Tibial artery (tissue), 4 donors: ENCODE measurements around the gene CFLAR.

ENCODE experiments used
- DNase-seq, 2 donors: peaks; one replicate each; pipeline ENCODE4 v3.0.0-alpha.2; 2019
- H3K27ac ChIP-seq, 2 donors: fragments of 200-600 bp; sonication (generic) in 1 of 2; 1 replicate in 1 of 2; 2 replicates in 1 of 2; pipeline ENCODE4 v1.5.1; 2018 to 2019; ENCODE audit warnings: mild to moderate bottlenecking in 1 of 2
- H3K27me3 ChIP-seq, 2 donors: fragments of 200-600 bp; sonication (generic) in 1 of 2; one replicate each; pipeline versions ENCODE4 v1.5.1 to v1.6.0; 2016 to 2019
- H3K36me3 ChIP-seq, 3 donors: fragments of 200-600 bp; sonication (generic) in 2 of 3; one replicate each; pipeline ENCODE4 v1.5.1; 2016 to 2019; ENCODE audit warnings: mild to moderate bottlenecking in 2 of 3
- H3K4me1 ChIP-seq, 4 donors: fragments of 200-600 bp; sonication (generic) in 2 of 4; 1 replicate in 3 of 4; 2 replicates in 1 of 4; pipeline ENCODE4 v1.5.1; 2016 to 2019
- H3K4me3 ChIP-seq, 2 donors: fragments of 200-600 bp; sonication (generic) in 1 of 2; 1 replicate in 1 of 2; 2 replicates in 1 of 2; pipeline ENCODE4 v1.5.1; 2018 to 2019; ENCODE audit warnings: mild to moderate bottlenecking in 2 of 2
- H3K9me3 ChIP-seq, 3 donors: fragments of 200-600 bp; sonication (generic) in 1 of 3; one replicate each; pipeline ENCODE4 v1.5.1; 2016 to 2019
- CTCF ChIP-seq, 2 experiments: fragments of 200-600 bp in 1 of 2; fragments of 450-650 bp in 1 of 2; IDR thresholded peaks; one replicate each; pipeline ENCODE4 v1.5.1; 2017 to 2019; ENCODE audit warnings: antibody characterized with exemption in 2 of 2, mild to moderate bottlenecking in 1 of 2, moderate library complexity in 1 of 2
- intact Hi-C: fragments of 100-400 bp; cut with DNase I; formaldehyde crosslinking; loops from one replicate; pipeline ENCODE4 v1.15.0; 2023; ENCODE audit warnings: low total_unique reads

The CFLAR gene

GRCh38 chr2:201122276-201122675, 6.3 kb downstream of the CFLAR start:
- Histone ChIP-seq H3K27me3 (no peaks in the 10 kb centered on the region), H3K9me3 (no peaks in the 10 kb centered on the region), H3K4me1 (peaks cover 0 to 90% (median 36%) of the 10 kb centered on the region in 4 donors), H3K27ac (no peak overlapping the region), H3K4me3 (no peak overlapping the region), H3K36me3 (peaks cover 0 to 5% (median 0%) of the 10 kb centered on the region in 3 donors)
- DNase-seq = no peak
- intact Hi-C loops = no loop called here
- no peak for TF ChIP-seq CTCF (IDR thresholded peaks at IDR 0.05)

- Histone ChIP-seq H3K4me3 (peak overlapping the region in 1 of 2 donors; percentile 8), H3K36me3 (peaks cover 0 to 6% (median 5%) of the 10 kb centered on the region in 3 donors), H3K27me3 (no peaks in the 10 kb centered on the region), H3K27ac (peak overlapping the region; percentile 58 to 63), H3K4me1 (peaks cover 0 to 100% (median 63%) of the 10 kb centered on the region in 4 donors), H3K9me3 (no peaks in the 10 kb centered on the region)
- DNase-seq = no peak
- intact Hi-C loops = no loop called here
- no peak for TF ChIP-seq CTCF (IDR thresholded peaks at IDR 0.05)
Measured at GRCh38 chr2:201126308-201127151, 10.6 kb downstream of the CFLAR start.

DNA sequence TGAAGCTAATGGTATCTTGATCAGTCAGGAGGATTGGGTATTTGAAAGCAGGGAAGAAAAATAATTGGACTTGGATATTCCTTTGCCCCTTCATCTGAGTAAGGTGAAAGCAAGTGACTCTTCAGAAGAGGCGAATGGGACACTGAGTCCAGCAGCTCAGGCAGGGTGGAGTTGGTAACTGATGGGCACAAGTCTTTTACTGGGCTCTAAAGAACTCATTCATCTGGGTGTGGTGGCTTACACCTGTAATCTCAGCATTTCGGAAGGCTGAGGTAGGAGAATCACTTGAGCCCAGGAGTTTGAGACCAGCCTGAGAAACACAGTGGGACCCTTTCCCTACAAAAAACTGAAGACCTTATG, 11.2 kb downstream of the CFLAR start:
- no peaks in the 10 kb centered on the region for H3K27me3 ChIP-seq
- H3K4me3 ChIP-seq = peak overlapping the region in 1 of 2 donors; percentile 0
- H3K9me3 ChIP-seq = no peaks in the 10 kb centered on the region
- peaks cover 0 to 6% (median 4%) of the 10 kb centered on the region in 3 donors for H3K36me3 ChIP-seq
- peak overlapping the region; percentile 58 to 63 for H3K27ac ChIP-seq
- no peak for DNase-seq
- no peak for TF ChIP-seq CTCF (IDR thresholded peaks at IDR 0.05)
- peaks cover 0 to 100% (median 65%) of the 10 kb centered on the region in 4 donors for H3K4me1 ChIP-seq
- intact Hi-C loops = no loop called here

GRCh38 chr2:201127570-201127969, 11.6 kb downstream of the CFLAR start:
- no peaks in the 10 kb centered on the region for H3K27me3 ChIP-seq
- peak in 1 of 2 donors; percentile 50 for DNase-seq
- TF ChIP-seq CTCF (IDR thresholded peaks at IDR 0.05) = no peak
- H3K27ac ChIP-seq = peak overlapping the region; percentile 58 to 63
- peaks cover 0 to 96% (median 65%) of the 10 kb centered on the region in 4 donors for H3K4me1 ChIP-seq
- H3K36me3 ChIP-seq = peaks cover 0 to 6% (median 0%) of the 10 kb centered on the region in 3 donors
- H3K9me3 ChIP-seq = no peaks in the 10 kb centered on the region
- peak overlapping the region in 1 of 2 donors; percentile 0 for H3K4me3 ChIP-seq
- intact Hi-C loops = no loop called here

- no peak overlapping the region for H3K4me3 ChIP-seq
- no peaks in the 10 kb centered on the region for H3K9me3 ChIP-seq
- intact Hi-C loops = no loop called here
- no peaks in the 10 kb centered on the region for H3K27me3 ChIP-seq
- H3K36me3 ChIP-seq = peaks cover 3 to 11% (median 3%) of the 10 kb centered on the region in 3 donors
- H3K27ac ChIP-seq = peak overlapping the region; percentile 43 to 58
- TF ChIP-seq CTCF (IDR thresholded peaks at IDR 0.05) = no peak
- H3K4me1 ChIP-seq = peaks cover 0 to 96% (median 64%) of the 10 kb centered on the region in 4 donors
- no peak for DNase-seq
Measured at GRCh38 chr2:201128033-201128432, 12.1 kb downstream of the CFLAR start.
